NCI-H748 (cell line): ENCODE data around the gene TMEM191C.
"Not testable (repeated sequence)": the region's sequence is repeated elsewhere in the genome, so short reads cannot be mapped to it uniquely, and the experiment has no call there.

Experiments
- DNase-seq: peaks from one replicate; lab custom pipeline; 2025; ENCODE audit not compliant: unreplicated experiment; lab: John Stamatoyannopoulos, UW

TMEM191C gene

DNA sequence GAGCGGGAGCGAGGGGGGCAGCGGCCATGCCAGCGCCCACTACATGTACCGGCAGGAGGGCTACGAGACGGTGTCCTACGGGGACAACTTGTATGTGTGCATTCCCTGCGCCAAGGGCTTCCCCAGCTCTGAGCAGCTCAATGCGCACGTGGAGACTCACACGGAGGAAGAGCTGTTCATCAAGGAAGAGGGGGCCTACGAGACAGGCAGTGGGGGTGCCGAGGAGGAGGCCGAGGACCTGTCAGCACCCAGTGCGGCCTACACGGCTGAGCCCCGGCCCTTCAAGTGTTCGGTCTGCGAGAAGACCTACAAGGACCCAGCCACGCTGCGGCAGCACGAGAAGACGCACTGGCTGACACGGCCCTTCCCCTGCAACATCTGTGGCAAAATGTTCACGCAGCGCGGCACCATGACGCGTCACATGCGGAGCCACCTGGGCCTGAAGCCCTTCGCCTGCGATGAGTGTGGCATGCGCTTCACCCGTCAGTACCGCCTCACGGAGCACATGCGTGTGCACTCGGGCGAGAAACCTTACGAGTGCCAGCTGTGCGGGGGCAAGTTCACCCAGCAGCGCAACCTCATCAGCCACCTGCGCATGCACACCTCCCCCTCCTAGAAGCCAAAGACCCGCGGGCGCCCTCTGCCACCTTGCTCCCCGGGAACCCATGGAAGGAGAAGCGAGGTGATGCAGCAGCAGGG lies 20.9 kb upstream of the TMEM191C start:
- DNase-seq: no peak

- no peak for DNase-seq
Observed at GRCh38 chr22:21446827-21447690, 20.1 kb upstream of the TMEM191C start.

DNA sequence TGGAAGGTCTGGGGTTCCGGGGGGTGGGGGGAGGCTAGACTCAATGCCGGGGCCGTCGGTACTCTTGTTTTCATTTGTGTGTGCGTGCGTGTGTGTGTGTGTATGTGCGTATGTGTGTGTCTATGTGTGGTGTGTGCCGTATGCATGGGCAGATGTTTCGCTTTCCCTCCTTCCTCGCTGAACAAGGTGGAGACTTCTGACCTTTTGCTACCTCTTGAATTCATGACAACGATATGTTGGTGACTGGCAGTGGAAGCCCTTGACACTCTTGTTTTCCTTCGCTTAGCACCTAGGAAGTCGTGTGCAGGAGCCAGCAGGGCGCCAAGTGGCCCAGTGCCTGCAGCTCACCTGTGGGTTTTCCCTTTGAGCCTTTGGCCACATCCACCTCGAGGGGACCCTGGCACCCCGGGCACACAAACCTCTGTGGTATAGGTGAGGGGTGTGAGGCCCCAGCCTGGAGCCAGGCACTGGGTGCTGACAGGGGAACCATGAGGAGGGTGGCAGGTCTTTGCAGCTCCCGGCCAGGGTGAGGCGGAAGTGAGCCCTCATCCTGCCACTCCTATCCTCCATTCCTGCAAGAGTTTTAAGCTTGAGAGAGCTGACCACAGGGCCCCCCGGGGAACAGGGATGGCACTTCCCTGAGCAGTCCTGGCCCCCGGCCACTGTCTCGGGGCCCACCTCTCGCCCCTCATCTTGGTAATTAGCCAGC lies 19.3 kb upstream of the TMEM191C start:
- no peak for DNase-seq

DNA sequence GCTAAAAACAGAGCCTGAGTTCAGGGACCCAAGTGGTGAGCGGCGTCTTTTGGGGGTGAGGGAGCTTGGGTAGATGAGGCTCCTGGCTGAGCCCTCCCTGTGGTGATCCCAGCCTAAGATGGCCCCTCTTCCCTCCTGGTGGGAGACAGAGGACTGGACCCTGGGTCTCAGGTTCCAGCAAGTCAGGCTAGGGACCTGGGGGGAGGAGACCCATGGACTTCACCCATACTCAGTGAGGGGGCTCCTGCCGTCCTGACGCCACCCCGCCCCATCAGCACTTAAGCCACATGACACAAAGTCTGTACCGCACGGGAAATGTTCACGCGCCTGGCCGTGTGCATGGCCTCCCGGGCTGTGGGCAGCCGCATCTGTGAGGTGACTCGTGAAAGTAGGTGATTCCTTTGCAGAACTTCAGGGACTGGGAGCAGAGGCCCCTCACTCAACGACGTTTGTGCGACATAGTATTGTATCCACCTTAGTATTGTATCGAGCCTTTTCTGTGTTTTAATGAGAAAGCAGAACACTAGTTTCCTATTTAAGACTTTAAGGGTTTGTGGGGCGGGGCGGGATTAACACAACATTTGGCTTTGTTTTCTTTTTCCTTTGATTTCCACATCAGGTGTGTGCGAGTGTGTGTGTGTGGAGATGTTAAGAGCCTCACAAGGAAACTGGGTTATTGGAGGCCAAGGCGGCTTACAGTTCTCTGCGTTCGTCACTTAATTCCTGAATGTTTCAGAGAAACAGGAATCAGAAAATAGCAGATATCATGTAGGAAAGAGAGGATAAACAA lies 18.4 kb upstream of the TMEM191C start:
- no peak for DNase-seq

DNA sequence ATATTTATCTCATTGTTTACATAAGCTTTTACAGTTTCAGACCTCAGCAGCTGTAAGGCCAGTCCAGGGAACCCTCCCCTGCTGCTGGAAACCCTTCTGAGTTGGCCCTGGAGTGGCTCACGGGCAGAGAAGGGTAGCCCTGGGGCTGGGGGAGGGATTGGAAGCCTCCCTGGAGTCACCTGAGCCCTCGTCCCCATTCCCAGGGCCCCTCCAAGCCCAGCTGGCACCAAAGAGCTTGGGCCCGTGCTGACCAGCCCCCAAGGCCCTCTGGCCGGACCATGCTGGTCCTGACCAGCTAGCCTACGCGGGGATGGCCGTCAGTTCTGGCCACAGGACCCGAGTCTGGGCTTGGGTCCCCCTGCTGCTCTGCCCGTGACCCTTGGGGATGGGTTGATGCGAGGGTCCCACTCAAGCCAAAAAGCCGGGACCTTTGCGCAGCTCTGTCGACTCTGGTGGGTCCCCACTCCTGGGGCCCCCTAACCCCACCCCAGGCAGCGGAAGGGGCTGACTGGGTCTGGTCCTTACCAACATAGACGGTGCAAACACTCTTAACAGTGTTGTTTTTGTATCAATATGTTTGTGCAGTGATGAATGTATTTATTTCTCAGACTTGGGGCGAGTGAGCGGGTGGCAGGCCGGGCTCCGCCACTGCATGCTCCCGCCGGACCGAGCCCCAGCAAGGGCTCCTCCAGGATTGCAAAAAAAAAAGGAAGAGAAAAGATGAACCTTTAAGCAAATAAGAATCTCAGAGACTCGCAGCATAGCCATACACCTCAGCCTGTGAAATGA lies 17.5 kb upstream of the TMEM191C start:
- no peak for DNase-seq

DNA sequence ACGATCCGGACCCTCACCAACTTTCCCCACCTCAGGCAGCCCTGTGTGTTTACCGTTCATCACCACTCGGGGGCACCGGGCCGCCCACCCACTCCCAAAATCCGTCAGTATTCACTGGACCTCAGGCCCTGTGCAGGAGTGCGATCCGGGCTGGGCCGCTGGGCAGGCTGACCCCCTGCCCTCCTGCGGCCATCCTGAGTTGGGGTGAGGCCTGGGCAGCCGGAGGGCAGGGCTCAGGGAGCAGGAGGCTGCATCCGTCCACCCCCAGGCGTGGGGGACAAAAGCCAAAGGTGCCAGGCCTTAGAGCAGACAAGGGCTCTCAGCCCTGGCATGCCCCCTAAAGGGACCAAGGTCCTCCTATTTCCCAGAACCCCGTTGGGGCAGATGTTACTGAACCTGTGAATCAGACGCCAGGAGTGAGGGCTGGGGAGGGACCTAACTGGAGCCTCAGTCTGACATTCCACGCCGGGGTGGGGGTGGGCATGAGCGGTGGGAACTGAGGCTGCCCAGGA lies 16.8 kb upstream of the TMEM191C start:
- DNase-seq: no peak

- DNase-seq: no peak
Observed at GRCh38 chr22:21450858-21451353, 16.3 kb upstream of the TMEM191C start.

DNA sequence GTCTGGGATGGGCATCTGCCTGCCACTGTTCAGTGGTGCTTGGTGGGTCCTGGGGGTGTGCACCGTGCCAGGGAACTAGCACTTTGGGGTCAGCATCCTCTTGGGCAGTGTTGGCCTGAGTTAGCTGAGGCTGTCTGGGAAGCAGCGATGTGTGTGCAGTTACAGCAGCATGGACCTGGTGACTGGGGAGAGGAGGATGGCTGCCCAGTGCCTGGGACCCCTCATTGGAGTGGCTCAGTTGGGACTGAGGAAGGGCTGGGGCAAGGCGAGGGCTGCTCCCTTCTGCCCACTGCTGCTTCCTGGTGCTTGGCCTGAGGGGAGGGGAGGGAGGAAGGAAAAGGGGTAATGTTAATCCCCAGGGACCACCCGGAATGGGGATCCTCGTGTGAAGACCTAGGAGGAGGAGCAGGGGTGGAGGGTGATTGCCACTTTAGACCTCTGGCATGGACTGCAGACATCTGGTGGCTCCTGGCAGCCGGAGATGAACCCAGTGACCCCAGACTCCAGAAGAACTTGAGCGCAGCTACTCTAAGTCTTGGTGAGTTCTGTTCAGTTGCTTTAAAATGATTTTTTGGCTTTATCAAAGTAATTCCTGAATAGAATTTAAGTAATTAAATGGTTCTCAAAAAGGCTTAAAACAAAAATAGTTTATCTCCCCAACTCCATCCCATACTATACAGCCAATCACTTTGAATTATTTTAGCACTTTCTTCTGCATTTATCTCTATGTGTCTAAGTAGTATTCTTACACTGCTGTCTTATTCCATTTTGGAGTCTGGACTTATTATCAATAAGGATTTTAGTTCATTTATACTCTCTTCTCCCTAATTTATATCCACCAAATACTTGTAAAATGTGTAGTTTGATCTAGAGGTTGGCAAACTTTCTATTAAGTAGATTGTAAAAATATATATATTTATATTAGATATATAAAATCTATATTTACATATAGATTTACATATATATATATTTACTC lies 15.4 kb upstream of the TMEM191C start:
- no peak for DNase-seq

DNA sequence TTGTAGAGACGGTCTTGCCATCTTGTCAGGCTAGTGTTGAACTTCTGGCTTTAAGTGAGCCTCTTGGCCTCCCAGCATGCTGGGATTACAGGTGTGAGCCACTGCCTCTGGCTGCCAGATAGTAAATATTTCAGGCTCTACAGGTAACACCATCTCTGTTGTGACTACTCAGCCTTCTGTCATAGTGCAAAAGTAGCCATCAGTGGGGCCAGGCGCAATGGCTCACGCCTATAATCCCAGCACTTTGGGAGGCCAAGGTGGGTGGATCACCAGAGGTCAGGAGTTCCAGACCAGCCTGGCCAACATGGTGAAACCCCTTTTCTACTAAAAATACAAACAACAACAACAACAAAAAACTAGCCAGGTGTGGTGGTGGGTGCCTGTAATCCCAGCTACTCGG lies 14.5 kb upstream of the TMEM191C start:
- not testable (repeated sequence) for DNase-seq

DNA sequence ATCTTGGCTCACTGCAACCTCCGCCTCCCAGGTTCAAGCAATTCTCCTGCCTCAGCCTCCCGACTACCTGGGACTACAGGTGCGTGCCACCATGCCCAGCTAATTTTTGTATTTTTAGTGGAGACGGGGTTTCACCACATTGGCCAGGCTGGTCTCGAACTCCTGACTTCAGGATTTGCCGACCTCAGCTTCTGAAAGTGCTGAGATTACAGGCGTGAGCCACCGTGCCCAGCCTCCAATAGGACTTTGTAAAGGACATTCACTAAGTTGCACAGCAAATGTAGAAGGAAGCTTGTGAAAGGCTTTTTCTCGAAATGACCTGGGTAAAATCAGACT lies 12.2 kb upstream of the TMEM191C start:
- not testable (repeated sequence) for DNase-seq

DNA sequence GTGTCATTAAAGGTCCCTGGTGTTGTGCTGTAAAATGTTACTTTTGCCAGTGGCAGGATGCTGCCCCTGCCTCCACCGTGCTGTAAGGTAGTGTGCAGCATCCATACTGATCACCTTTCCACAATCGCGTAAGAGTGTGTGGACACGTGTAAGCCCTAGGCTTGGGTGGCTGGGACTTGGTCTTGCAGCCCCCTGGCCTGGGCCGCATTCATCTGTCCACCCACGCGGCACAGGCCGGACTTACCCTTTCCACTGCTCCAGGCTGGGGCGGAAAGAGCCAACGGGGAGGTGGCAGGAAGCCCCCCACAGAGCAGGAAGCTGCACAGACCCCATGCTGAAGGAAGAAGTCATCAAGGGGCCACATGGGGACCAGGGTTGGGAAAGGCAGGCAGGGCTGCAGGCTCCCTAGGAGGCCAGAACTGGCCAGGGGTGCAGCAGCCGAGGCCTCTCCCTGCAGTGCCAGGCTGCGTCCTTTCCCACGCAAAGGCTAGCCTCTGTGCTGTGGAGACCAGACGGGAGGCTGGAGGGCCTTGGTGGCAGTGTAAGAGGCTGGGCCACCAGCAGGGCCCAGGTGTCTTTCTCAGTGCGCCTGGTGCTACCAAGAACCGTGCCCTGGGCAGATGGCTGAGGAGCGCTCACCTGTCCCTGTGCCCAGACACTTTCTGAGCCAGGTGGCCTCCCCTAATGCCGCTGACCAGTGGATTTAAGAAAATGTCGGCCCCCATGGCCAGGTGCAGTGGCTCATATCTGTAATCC lies 11.7 kb upstream of the TMEM191C start:
- no peak for DNase-seq

GRCh38 chr22:21457023-21457787 lies 10.0 kb upstream of the TMEM191C start:
- no peak for DNase-seq

DNA sequence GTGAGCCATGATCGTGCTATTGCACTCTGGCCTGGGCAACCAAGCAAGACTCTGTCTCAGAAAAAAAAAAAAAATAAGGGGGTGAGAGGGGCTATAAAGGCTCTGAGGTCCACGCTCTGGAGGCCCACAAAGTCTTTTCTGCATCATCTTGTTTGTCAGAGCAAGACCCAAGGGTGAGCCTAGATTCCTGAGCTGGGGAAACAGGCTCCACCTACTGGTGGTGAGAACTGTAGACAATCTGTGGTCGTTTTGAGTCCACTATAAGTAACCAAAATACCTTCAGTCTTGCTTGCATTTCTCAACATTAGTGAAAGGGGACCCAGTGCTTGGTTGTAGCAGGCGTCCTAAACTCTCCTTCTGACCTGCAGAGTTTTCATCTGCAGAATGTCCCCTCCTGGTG lies 4.5 kb upstream of the TMEM191C start:
- not testable (repeated sequence) for DNase-seq

GRCh38 chr22:21468194-21469096 lies 1.3 kb downstream of the TMEM191C start:
- DNase-seq: not testable (repeated sequence)

GRCh38 chr22:21469097-21469994 lies 2.2 kb downstream of the TMEM191C start:
- DNase-seq: not testable (repeated sequence)
